Endothelial cell of umbilical vein (primary cell): Measurements from ENCODE around the gene ADTRP. TPM values are rescaled to one million over a fixed set of nuclear protein-coding genes. Genes with fewer than 3 reads are reported as not detected.

Source experiments
- BruUV-seq: library from RNA; stranded (reverse); fragments of 400-500 nt; replicated peaks from 2 replicates; lab custom pipeline; 2021; lab: Mats Ljungman, UMichigan
- CTCF ChIA-PET: fragments of 300-600, 350-600 bp; sonication (Branson Sonifier 250); formaldehyde crosslinking; loops from one replicate; lab custom pipeline; 2021; ENCODE audit warnings: antibody characterized with exemption, inconsistent platforms; lab: Charles Lee
- POLR2A ChIA-PET: fragments of 300-600, 350-600 bp; sonication (Branson Sonifier 250); formaldehyde crosslinking; loops from one replicate; lab custom pipeline; 2021; ENCODE audit warnings: antibody characterized with exemption, inconsistent platforms; lab: Charles Lee
- DNase-seq: peaks from one replicate; pipeline ENCODE4 v3.0.0-alpha.2; 2011; ENCODE audit warnings: low read depth, low spot score
- FAIRE-seq: peaks from 2 replicates; lab custom pipeline; 2011; peaks lifted over from hg19 to GRCh38; lab: Jason Lieb, UNC
- H2AFZ ChIP-seq: 2 replicates; pipeline ENCODE4 v1.6.0; 2012; ENCODE audit warnings: low read depth, low read length, control low read depth, inconsistent platforms
- H3K27ac ChIP-seq: 2 replicates; pipeline ENCODE4 v1.5.1; 2011; ENCODE audit warnings: low read depth, mild to moderate bottlenecking, control low read depth, low read length, moderate library complexity; ENCODE audit not compliant: insufficient read depth
- H3K27me3 ChIP-seq, 2 experiments: 2 replicates each; pipeline versions ENCODE4 v1.6.0 to v1.6.1; 2011; ENCODE audit warnings: low read length in 2 of 2, mixed read lengths in 1 of 2; ENCODE audit not compliant: control insufficient read depth in 2 of 2, insufficient read depth in 2 of 2
- H3K36me3 ChIP-seq, 2 experiments: 2 replicates in 1 of 2; 3 replicates in 1 of 2; pipeline ENCODE4 v1.5.1; 2011; ENCODE audit warnings: low read length in 2 of 2, mild to moderate bottlenecking in 1 of 2, moderate library complexity in 1 of 2; ENCODE audit not compliant: control insufficient read depth in 2 of 2, insufficient read depth in 2 of 2; ENCODE audit errors: extremely low read depth in 1 of 2
- H3K4me1 ChIP-seq: 3 replicates; pipeline ENCODE4 v1.5.1; 2011; ENCODE audit warnings: mild to moderate bottlenecking, low read length; ENCODE audit not compliant: control insufficient read depth, insufficient read depth; ENCODE audit errors: extremely low read depth
- H3K4me2 ChIP-seq: 2 replicates; pipeline ENCODE4 v1.6.1; 2011; ENCODE audit warnings: low read length, control low read depth, mixed read lengths; ENCODE audit not compliant: insufficient read depth
- H3K4me3 ChIP-seq, 3 experiments: fragments of 200-600 bp in 1 of 3; sonication (generic), shearing (Covaris generic) in 1 of 3; replicated peaks in 1 of 3; 2 replicates each; pipeline ENCODE4 v1.5.1; 2011 to 2016; ENCODE audit warnings: control low read depth in 3 of 3, low read length in 3 of 3, mild to moderate bottlenecking in 2 of 3, inconsistent platforms in 1 of 3, low read depth in 1 of 3, moderate library complexity in 1 of 3; ENCODE audit not compliant: insufficient read depth in 1 of 3
- H3K79me2 ChIP-seq: 2 replicates; pipeline ENCODE4 v1.6.0; 2012; ENCODE audit warnings: low read length, inconsistent platforms; ENCODE audit not compliant: control insufficient read depth, insufficient read depth
- H3K9ac ChIP-seq: replicated peaks from 2 replicates; pipeline ENCODE3; 2011; ENCODE audit warnings: low read length, control low read depth; ENCODE audit not compliant: insufficient read depth; ENCODE audit errors: extremely low read depth
- H3K9me1 ChIP-seq: replicated peaks from 3 replicates; pipeline ENCODE4 v1.6.0; 2011; ENCODE audit warnings: mild to moderate bottlenecking, low read length; ENCODE audit not compliant: control insufficient read depth, insufficient read depth; ENCODE audit errors: extremely low read depth
- H3K9me3 ChIP-seq: replicated peaks from 2 replicates; pipeline ENCODE4 v1.5.1; 2012; ENCODE audit warnings: low read length, inconsistent platforms; ENCODE audit not compliant: control insufficient read depth, insufficient read depth
- H4K20me1 ChIP-seq: replicated peaks from 2 replicates; pipeline ENCODE3; 2011; ENCODE audit warnings: mild to moderate bottlenecking, low read length; ENCODE audit not compliant: control insufficient read depth, insufficient read depth; ENCODE audit errors: extremely low read depth
- EZH2 ChIP-seq: IDR thresholded peaks from 2 replicates; pipeline ENCODE4 v1.6.1; 2012; ENCODE audit warnings: borderline replicate concordance, low read depth, mild to moderate bottlenecking, moderate library complexity, low read length, inconsistent platforms; ENCODE audit not compliant: severe bottlenecking
- FOS ChIP-seq: IDR thresholded peaks from 2 replicates; pipeline ENCODE4 v1.6.1; 2011; ENCODE audit warnings: mild to moderate bottlenecking, low read length, moderate library complexity, borderline replicate concordance; ENCODE audit not compliant: insufficient read depth
- GATA2 ChIP-seq: IDR thresholded peaks from 2 replicates; pipeline ENCODE4 v1.7.0; 2011; ENCODE audit warnings: low read depth, mild to moderate bottlenecking, moderate library complexity, mixed read lengths, low read length; ENCODE audit not compliant: insufficient read length, insufficient read depth
- JUN ChIP-seq: IDR thresholded peaks from 2 replicates; pipeline ENCODE4 v1.6.1; 2011; ENCODE audit warnings: borderline replicate concordance, low read depth; ENCODE audit not compliant: insufficient read length, insufficient read depth
- MYC ChIP-seq: IDR thresholded peaks from one replicate; pipeline ENCODE4 v1.6.1; 2011; ENCODE audit warnings: mild to moderate bottlenecking, low read depth, low read length
- POLR2A ChIP-seq: IDR thresholded peaks from 2 replicates; pipeline ENCODE4 v1.6.1; 2012; ENCODE audit warnings: low read depth, mild to moderate bottlenecking, control low read depth, low read length
- POLR2AphosphoS5 ChIP-seq: IDR thresholded peaks from 2 replicates; pipeline ENCODE4 v1.6.1; 2012; ENCODE audit warnings: low read depth, mild to moderate bottlenecking, control low read depth, low read length, moderate library complexity; ENCODE audit not compliant: insufficient read depth
- dilution Hi-C: fragments of 300-500 bp; cut with MboI; formaldehyde crosslinking; loops from one replicate; pipeline ENCODE4 v1.15.0; 2019; ENCODE audit warnings: low sequenced_read_pairs; ENCODE audit not compliant: extremely low pct_ligation_motif_present
- intact Hi-C: fragments of 100-400 bp; cut with micrococcal nuclease; formaldehyde crosslinking; loops from one replicate; pipeline ENCODE4 v1.10.0; 2022
- polyA plus RNA-seq, 4 experiments: library from polyadenylated mRNA; depleted of rRNA in 3 of 4; stranded (reverse) in 3 of 4; unstranded in 1 of 4; fragments of >200 nt; gene quantifications; 2 replicates each; pipeline versions ENCODE4 v1.2.1 to v1.2.3, GENCODE V29; 2011 to 2012; ENCODE audit warnings: missing spikeins in 1 of 4
- total RNA-seq: library from RNA; stranded (reverse); gene quantifications from 2 replicates; pipeline ENCODE4 v1.2.3, GENCODE V29; 2021
- TF ChIP-seq, protein P1 (sequence below): IDR thresholded peaks from 2 replicates; pipeline ENCODE4 v1.6.1; 2011; ENCODE audit not compliant: insufficient read depth, insufficient read length
- TF ChIP-seq, protein P2 (sequence below), 2 donors: IDR thresholded peaks; 1 replicate in 1 of 2; 2 replicates in 1 of 2; pipeline ENCODE4 v1.5.1; 2011; ENCODE audit warnings: low read length in 2 of 2, mild to moderate bottlenecking in 2 of 2, moderate library complexity in 2 of 2, control low read depth in 1 of 2, inconsistent platforms in 1 of 2, low read depth in 1 of 2; ENCODE audit not compliant: insufficient read depth in 1 of 2; ENCODE audit errors: extremely low read depth in 1 of 2

The ADTRP gene
- total and polyA plus RNA-seq, 2 donors (not counting 3 experiments of a cell fraction or from before 2014, with no cell fraction given) = 3.3 to 4.4 TPM

DNA sequence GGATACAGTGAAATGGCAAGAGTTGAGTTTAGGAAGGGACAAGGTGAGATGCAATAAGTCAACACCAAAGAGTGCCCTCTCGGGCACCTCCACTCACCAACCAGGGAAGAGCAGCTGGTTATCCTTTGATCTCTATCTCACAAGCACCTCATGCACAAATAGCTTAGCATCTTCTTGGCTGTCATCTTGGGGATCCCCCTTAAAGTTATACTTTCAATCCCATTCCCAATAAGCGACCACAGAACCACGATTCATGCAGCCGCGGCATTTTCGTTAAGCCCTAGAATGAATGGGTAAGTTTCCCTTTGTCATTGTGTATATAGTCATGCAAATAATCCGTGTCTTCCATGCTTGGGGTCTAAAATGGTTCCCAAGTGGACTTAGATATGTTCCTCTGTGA, 73.5 kb downstream of the ADTRP start:
- ChIA-PET POLR2A (no interaction called here), CTCF (interaction anchor here (1.0 kb wide), 1 partner anchor 17 kb away, joined by 3 read pairs; no protein-coding TSS in a partner anchor)
- TF ChIP-seq, protein P1, sequence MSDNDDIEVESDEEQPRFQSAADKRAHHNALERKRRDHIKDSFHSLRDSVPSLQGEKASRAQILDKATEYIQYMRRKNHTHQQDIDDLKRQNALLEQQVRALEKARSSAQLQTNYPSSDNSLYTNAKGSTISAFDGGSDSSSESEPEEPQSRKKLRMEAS = no peak
- TF ChIP-seq, protein P2, sequence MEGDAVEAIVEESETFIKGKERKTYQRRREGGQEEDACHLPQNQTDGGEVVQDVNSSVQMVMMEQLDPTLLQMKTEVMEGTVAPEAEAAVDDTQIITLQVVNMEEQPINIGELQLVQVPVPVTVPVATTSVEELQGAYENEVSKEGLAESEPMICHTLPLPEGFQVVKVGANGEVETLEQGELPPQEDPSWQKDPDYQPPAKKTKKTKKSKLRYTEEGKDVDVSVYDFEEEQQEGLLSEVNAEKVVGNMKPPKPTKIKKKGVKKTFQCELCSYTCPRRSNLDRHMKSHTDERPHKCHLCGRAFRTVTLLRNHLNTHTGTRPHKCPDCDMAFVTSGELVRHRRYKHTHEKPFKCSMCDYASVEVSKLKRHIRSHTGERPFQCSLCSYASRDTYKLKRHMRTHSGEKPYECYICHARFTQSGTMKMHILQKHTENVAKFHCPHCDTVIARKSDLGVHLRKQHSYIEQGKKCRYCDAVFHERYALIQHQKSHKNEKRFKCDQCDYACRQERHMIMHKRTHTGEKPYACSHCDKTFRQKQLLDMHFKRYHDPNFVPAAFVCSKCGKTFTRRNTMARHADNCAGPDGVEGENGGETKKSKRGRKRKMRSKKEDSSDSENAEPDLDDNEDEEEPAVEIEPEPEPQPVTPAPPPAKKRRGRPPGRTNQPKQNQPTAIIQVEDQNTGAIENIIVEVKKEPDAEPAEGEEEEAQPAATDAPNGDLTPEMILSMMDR (IDR thresholded peaks at IDR 0.05; ENCODE audit: extremely low read depth in 1 of 2, insufficient read depth in 1 of 2, low read depth in 1 of 2, low read length in 2 of 2) = no peak
- TF ChIP-seq FOS = no peak
- no peak for TF ChIP-seq POLR2AphosphoS5
- no peak for TF ChIP-seq GATA2
- no peak for TF ChIP-seq MYC
- no peak for TF ChIP-seq POLR2A
- no peak for TF ChIP-seq EZH2
- no peak for TF ChIP-seq JUN
- Histone ChIP-seq H3K4me3 (no peak overlapping the region), H4K20me1 (no peaks in the 10 kb centered on the region), H3K79me2 (no peaks in the 10 kb centered on the region), H3K9ac (no peak overlapping the region), H3K36me3 (no peaks in the 10 kb centered on the region), H3K9me3 (no peaks in the 10 kb centered on the region), H3K27me3 (no peaks in the 10 kb centered on the region), H3K27ac (no peak overlapping the region), H2AFZ (no peak overlapping the region), H3K4me1 (no peaks in the 10 kb centered on the region), H3K9me1 (no peaks in the 10 kb centered on the region), H3K4me2 (no peak overlapping the region)
- intact Hi-C loops (no loop called here), dilution Hi-C loops (no loop called here)
- DNase-seq (no peak), FAIRE-seq (no peak)
- no TSS peak for BruUV-seq
